ENCODE measurements around the gene CCDC183. TPM values are rescaled to one million over a fixed set of nuclear protein-coding genes. Genes with fewer than 3 reads are reported as not detected.
"Not testable (repeated sequence)": the region's sequence is repeated elsewhere in the genome, so short reads cannot be mapped to it uniquely, and the experiment has no call there.

CCDC183 gene
- total RNA-seq, 1 donor = under 0.01 TPM

DNA sequence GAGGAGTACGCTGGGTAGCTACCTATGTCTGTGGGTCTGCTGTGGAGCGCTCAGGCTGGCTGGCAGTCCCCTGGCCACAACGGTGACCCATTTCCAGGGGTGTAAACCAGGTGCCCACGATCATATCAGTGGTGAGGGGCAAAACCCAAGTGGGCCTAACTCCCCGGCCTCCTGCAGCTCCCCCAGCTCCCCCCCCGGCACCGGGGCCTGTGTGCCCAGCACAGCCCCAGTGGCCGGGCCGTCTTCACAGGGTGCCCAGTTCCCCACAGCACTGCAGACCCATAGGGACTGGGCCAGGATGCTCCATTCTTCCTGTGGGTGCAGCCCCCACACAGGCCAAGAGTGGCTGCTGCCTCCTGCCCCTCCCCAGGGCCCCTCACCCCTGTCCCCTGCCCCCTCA is 37.1 kb upstream of the CCDC183 start:
- H3K4me2 ChIP-seq (ENCODE audit: insufficient read depth, low read length) = no peak overlapping the region
- H2AFZ ChIP-seq (ENCODE audit: low read length) = no peak overlapping the region
- TF ChIP-seq, protein P1, sequence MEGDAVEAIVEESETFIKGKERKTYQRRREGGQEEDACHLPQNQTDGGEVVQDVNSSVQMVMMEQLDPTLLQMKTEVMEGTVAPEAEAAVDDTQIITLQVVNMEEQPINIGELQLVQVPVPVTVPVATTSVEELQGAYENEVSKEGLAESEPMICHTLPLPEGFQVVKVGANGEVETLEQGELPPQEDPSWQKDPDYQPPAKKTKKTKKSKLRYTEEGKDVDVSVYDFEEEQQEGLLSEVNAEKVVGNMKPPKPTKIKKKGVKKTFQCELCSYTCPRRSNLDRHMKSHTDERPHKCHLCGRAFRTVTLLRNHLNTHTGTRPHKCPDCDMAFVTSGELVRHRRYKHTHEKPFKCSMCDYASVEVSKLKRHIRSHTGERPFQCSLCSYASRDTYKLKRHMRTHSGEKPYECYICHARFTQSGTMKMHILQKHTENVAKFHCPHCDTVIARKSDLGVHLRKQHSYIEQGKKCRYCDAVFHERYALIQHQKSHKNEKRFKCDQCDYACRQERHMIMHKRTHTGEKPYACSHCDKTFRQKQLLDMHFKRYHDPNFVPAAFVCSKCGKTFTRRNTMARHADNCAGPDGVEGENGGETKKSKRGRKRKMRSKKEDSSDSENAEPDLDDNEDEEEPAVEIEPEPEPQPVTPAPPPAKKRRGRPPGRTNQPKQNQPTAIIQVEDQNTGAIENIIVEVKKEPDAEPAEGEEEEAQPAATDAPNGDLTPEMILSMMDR (IDR thresholded peaks at IDR 0.05; ENCODE audit: extremely low read depth, low read depth, low read length) = no peak

DNA sequence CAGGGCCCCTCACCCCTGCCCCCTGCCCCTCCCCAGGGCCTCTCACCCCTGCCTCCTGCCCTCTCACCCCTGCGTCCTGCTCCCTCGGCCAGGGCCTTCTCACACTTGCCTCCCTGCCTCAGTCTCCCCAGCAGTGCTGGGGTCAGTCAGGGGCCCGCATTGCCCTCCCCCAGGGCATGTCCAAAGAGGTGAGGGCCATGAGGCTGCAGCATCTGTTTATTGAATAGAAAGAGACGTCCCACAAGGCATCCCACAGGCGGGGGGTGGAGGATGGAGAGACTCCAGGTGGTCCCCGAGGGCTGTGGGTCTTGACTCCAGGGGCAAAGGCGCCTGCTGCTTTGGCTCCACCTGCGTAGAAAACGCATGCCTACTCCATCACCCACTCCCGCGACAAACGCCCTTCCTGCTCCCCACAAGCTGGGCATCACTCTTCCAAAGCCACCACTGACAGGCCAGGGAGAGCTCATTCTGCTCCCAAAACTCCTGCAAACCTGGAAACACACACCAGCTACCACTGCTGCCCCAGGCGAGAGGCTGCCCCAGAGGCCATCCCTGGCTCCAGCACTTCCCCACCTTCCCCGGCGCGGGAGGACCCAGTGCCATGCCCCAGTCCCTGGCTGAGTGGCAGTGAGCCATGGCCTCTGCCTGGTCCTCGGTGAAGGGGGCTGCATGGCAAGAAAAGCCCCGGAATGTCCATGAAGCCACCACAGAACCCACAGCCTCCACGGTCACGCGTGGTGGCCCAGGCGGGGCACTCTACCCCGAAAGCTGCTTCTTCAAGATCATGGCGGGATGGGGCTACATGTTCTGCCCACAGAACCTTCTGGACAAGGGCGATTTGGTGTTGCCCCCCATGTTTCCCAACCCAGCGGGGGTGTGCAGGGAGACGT is 36.5 kb upstream of the CCDC183 start:
- no peak overlapping the region for H3K4me2 ChIP-seq (ENCODE audit: insufficient read depth, low read length)
- peak; percentile 72 for DNase-seq (ENCODE audit: insufficient read length, low spot score, missing footprints)
- H3K27me3 ChIP-seq (ENCODE audit: insufficient read depth, low read length) = no peaks in the 10 kb centered on the region
- H3K36me3 ChIP-seq (ENCODE audit: insufficient read depth, low read length) = no peaks in the 10 kb centered on the region
- no peak overlapping the region for H3K27ac ChIP-seq (ENCODE audit: low read depth, low read length)
- H3K4me3 ChIP-seq (ENCODE audit: insufficient read depth, low read length) = no peak overlapping the region
- no peaks in the 10 kb centered on the region for H3K4me1 ChIP-seq (ENCODE audit: insufficient read depth, low read length)
- H3K79me2 ChIP-seq (ENCODE audit: insufficient read depth, low read length) = no peaks in the 10 kb centered on the region
- TF ChIP-seq, protein P1 (IDR thresholded peaks at IDR 0.05; ENCODE audit: extremely low read depth, low read depth, low read length) = no peak
- peaks cover 6% of the 10 kb centered on the region for H3K9me3 ChIP-seq (ENCODE audit: low read depth, low read length)
- no peak overlapping the region for H2AFZ ChIP-seq (ENCODE audit: low read length)
- no peaks in the 10 kb centered on the region for H4K20me1 ChIP-seq (ENCODE audit: insufficient read depth, low read length)

More for the DNA sequence above, 37.1 kb upstream of the CCDC183 start:
- Histone ChIP-seq H3K27ac (ENCODE audit: low read depth, low read length) (no peak overlapping the region), H3K4me1 (ENCODE audit: insufficient read depth, low read length) (no peaks in the 10 kb centered on the region), H4K20me1 (ENCODE audit: insufficient read depth, low read length) (no peaks in the 10 kb centered on the region), H3K79me2 (ENCODE audit: insufficient read depth, low read length) (no peaks in the 10 kb centered on the region), H3K4me3 (ENCODE audit: insufficient read depth, low read length) (no peak overlapping the region), H3K9me3 (ENCODE audit: low read depth, low read length) (peaks cover 6% of the 10 kb centered on the region), H3K36me3 (ENCODE audit: insufficient read depth, low read length) (no peaks in the 10 kb centered on the region), H3K27me3 (ENCODE audit: insufficient read depth, low read length) (no peaks in the 10 kb centered on the region)
- peak; percentile 63 for DNase-seq (ENCODE audit: insufficient read length, low spot score, missing footprints)

DNA sequence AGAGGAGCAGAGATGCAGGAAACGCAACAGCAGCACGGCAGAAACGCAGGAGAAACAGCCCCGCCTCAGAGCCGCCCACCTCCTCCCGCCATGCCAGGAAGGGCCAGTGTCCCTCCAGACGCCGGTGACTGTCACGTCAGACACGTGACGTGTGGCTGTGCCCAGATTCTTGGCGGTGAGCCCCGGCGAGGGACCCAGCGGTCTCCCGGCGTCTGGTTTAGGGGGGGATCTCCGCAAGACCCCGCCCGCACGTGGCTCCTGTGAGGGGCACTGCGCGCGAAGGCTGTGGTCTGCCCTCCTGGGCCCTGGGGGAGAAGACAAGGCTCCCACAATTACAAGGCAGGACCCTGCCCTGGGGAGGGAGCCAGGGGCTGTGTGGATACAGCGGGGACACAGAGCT is 35.7 kb upstream of the CCDC183 start:
- DNase-seq (ENCODE audit: insufficient read length, low spot score, missing footprints) = peak; percentile 38
- Histone ChIP-seq H3K4me2 (ENCODE audit: insufficient read depth, low read length) (no peak overlapping the region), H3K79me2 (ENCODE audit: insufficient read depth, low read length) (no peaks in the 10 kb centered on the region), H2AFZ (ENCODE audit: low read length) (no peak overlapping the region), H3K27ac (ENCODE audit: low read depth, low read length) (no peak overlapping the region), H3K9me3 (ENCODE audit: low read depth, low read length) (peaks cover 6% of the 10 kb centered on the region), H3K27me3 (ENCODE audit: insufficient read depth, low read length) (no peaks in the 10 kb centered on the region), H4K20me1 (ENCODE audit: insufficient read depth, low read length) (no peaks in the 10 kb centered on the region), H3K4me3 (ENCODE audit: insufficient read depth, low read length) (no peak overlapping the region), H3K4me1 (ENCODE audit: insufficient read depth, low read length) (no peaks in the 10 kb centered on the region), H3K36me3 (ENCODE audit: insufficient read depth, low read length) (no peaks in the 10 kb centered on the region)
- TF ChIP-seq, protein P1 (IDR thresholded peaks at IDR 0.05; ENCODE audit: extremely low read depth, low read depth, low read length) = no peak

DNA sequence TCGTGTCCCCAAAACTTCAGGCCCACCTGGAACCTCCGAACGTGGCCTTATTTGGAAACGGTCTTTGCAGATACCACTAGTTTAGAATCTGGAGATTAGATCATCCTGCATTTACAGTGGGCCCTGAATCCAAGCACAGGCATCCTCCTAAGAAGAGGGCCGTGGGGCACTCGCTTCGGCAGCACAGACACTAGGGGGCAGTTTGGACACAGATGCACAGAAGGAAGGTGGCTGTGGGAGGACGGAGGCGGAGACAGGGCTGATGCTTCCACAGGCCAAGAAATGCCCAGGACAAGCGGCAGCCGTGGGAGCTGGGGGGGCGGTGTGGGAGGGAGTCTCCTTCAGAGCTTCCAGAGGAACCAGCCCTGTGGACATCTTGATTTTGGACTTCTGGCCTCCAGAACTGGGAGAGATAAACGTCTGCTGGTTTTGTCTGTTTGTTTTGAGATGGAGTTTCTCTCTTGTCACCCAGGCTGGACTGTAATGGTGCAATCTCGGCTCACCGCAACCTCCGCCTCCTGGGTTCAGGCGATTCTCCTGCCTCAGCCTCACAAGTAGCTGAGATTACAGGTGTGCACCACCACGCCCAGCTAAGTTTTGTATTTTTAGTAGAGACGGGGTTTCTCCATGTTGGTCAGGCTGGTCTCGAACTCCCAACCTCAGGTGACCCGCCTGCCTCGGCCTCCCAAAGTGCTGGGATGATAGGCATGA is 35.1 kb upstream of the CCDC183 start:
- not testable (repeated sequence) for H3K4me1 ChIP-seq (ENCODE audit: insufficient read depth, low read length); H3K9me3 ChIP-seq (ENCODE audit: low read depth, low read length); H3K27ac ChIP-seq (ENCODE audit: low read depth, low read length); H4K20me1 ChIP-seq (ENCODE audit: insufficient read depth, low read length); H3K79me2 ChIP-seq (ENCODE audit: insufficient read depth, low read length); H3K36me3 ChIP-seq (ENCODE audit: insufficient read depth, low read length); H3K27me3 ChIP-seq (ENCODE audit: insufficient read depth, low read length)
- H3K4me2 ChIP-seq (ENCODE audit: insufficient read depth, low read length) = peak overlapping the region; percentile 61
- peak overlapping the region; percentile 72 for H2AFZ ChIP-seq (ENCODE audit: low read length)
- DNase-seq (ENCODE audit: insufficient read length, low spot score, missing footprints) = peak; percentile 97
- TF ChIP-seq, protein P1 (IDR thresholded peaks at IDR 0.05; ENCODE audit: extremely low read depth, low read depth, low read length) = peak; percentile 69
- peak overlapping the region; percentile 19 for H3K4me3 ChIP-seq (ENCODE audit: insufficient read depth, low read length)

Data from osteoblast (primary cell).